SH-SY5Y (cell line): ENCODE data around the gene TIMM17A.

ENCODE experiments used
- GATA2 ChIP-seq: IDR thresholded peaks from 2 replicates; pipeline ENCODE4 v1.6.1; 2011; ENCODE audit warnings: mild to moderate bottlenecking, low read depth, low read length
- GATA3 ChIP-seq: IDR thresholded peaks from 2 replicates; pipeline ENCODE4 v1.6.1; 2011; ENCODE audit warnings: low read depth, mild to moderate bottlenecking, low read length, moderate library complexity

- no peak for TF ChIP-seq GATA2
- no peak for TF ChIP-seq GATA3
These were observed 24.5 kb upstream of the TIMM17A start for GRCh38 chr1:201930803-201931202.
